GM12873 (cell line): Measurements from ENCODE around the gene TBC1D8.

Experiments
- CTCF ChIP-seq: IDR thresholded peaks from 2 replicates; pipeline ENCODE4 v1.5.1; 2012; ENCODE audit warnings: low read depth, mild to moderate bottlenecking, moderate library complexity, low read length, control low read depth; ENCODE audit not compliant: insufficient read depth; ENCODE audit errors: missing control alignments

The TBC1D8 gene

GRCh38 chr2:101026923-101027469 is 124.2 kb downstream of the TBC1D8 start:
- TF ChIP-seq CTCF = no peak

- TF ChIP-seq CTCF = no peak
These were observed 124.9 kb downstream of the TBC1D8 start for GRCh38 chr2:101026253-101026701.

- no peak for TF ChIP-seq CTCF
These were observed 125.6 kb downstream of the TBC1D8 start for GRCh38 chr2:101025561-101025960.

GRCh38 chr2:101023327-101024107 is 127.7 kb downstream of the TBC1D8 start:
- no peak for TF ChIP-seq CTCF

- no peak for TF ChIP-seq CTCF
These were observed 129.0 kb downstream of the TBC1D8 start for GRCh38 chr2:101022221-101022620.

GRCh38 chr2:101018934-101019333 is 132.2 kb downstream of the TBC1D8 start:
- TF ChIP-seq CTCF = no peak

- TF ChIP-seq CTCF = no peak
These were observed 133.8 kb downstream of the TBC1D8 start for GRCh38 chr2:101017371-101017770.
